Muscle layer of colon (tissue), 2 donors: ENCODE results near the gene ALK.
"Not testable (repeated sequence)": the region's sequence is repeated elsewhere in the genome, so short reads cannot be mapped to it uniquely, and the experiment has no call there.

ENCODE experiments used
- H3K27ac ChIP-seq: one replicate; pipeline ENCODE4 v1.7.0; 2013; ENCODE audit warnings: low read depth, mild to moderate bottlenecking, low read length, moderate library complexity
- H3K27me3 ChIP-seq, 2 donors: one replicate each; pipeline ENCODE4 v1.7.0; 2013; ENCODE audit warnings: low read length in 2 of 2, mild to moderate bottlenecking in 2 of 2; ENCODE audit not compliant: insufficient read depth in 2 of 2, control insufficient read depth in 1 of 2
- H3K36me3 ChIP-seq: one replicate; pipeline ENCODE4 v1.7.0; 2013; ENCODE audit warnings: mild to moderate bottlenecking, low read length; ENCODE audit not compliant: insufficient read depth
- H3K4me1 ChIP-seq: one replicate; pipeline ENCODE4 v1.7.0; 2013; ENCODE audit warnings: mild to moderate bottlenecking, low read length; ENCODE audit not compliant: insufficient read depth
- H3K4me3 ChIP-seq, 2 donors: one replicate each; pipeline ENCODE4 v1.7.0; 2013; ENCODE audit warnings: low read length in 2 of 2, low read depth in 1 of 2, mild to moderate bottlenecking in 1 of 2, moderate library complexity in 1 of 2
- H3K9ac ChIP-seq: one replicate; pipeline ENCODE4 v1.7.0; 2013; ENCODE audit warnings: low read length
- H3K9me3 ChIP-seq: one replicate; pipeline ENCODE4 v1.7.0; 2013; ENCODE audit warnings: mild to moderate bottlenecking, low read length
- donor health status: abdominal sarcoma.
- donor health status: Adenocarcinoma of cecum.

ALK gene

DNA sequence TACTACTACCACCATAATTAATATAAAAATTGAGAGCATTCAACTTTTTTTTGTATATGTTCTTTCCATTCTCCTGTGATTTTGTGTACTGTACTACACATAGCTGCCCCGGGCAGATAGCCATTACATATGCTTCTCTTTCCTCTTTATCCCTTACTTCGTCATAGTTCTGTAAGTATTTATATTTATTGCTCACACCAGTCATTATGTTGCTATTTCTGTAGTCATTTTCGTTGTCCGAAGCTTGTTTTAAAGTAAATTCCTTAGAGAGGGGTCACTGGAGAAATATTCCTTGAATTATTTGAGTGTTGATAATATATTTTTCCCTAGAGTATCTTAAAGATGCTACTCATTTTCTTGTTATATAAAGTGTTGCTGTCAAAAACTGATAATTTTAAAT, 662.2 kb downstream of the ALK start:
- Histone ChIP-seq H3K9me3 (no peaks in the 10 kb centered on the region), H3K4me1 (no peaks in the 10 kb centered on the region), H3K27me3 (no peaks in the 10 kb centered on the region), H3K36me3 (no peaks in the 10 kb centered on the region), H3K4me3 (no peak overlapping the region), H3K9ac (no peak overlapping the region), H3K27ac (no peak overlapping the region)

DNA sequence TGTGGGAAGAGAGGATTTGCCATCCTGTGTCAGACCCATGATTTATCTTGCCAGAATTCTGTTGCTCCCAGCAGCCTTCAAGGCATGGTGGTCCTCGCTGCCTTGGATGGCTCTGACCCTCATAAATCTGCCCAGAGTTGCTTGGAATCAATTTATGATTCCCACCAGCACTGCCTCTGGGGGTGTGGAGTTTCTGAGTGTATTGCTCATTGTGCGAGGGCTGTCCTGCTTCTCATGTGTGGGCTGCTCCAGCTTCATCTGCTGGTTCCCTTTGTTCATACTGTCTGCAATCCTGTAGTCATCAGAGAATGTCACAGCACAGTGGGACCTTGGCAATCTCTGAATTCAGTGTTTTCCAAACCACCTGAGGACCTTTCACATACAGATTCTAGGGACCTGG, 666.4 kb downstream of the ALK start:
- Histone ChIP-seq H3K4me1 (no peaks in the 10 kb centered on the region), H3K9ac (no peak overlapping the region), H3K36me3 (no peaks in the 10 kb centered on the region), H3K9me3 (no peaks in the 10 kb centered on the region), H3K4me3 (no peak overlapping the region), H3K27ac (no peak overlapping the region), H3K27me3 (no peaks in the 10 kb centered on the region)

DNA sequence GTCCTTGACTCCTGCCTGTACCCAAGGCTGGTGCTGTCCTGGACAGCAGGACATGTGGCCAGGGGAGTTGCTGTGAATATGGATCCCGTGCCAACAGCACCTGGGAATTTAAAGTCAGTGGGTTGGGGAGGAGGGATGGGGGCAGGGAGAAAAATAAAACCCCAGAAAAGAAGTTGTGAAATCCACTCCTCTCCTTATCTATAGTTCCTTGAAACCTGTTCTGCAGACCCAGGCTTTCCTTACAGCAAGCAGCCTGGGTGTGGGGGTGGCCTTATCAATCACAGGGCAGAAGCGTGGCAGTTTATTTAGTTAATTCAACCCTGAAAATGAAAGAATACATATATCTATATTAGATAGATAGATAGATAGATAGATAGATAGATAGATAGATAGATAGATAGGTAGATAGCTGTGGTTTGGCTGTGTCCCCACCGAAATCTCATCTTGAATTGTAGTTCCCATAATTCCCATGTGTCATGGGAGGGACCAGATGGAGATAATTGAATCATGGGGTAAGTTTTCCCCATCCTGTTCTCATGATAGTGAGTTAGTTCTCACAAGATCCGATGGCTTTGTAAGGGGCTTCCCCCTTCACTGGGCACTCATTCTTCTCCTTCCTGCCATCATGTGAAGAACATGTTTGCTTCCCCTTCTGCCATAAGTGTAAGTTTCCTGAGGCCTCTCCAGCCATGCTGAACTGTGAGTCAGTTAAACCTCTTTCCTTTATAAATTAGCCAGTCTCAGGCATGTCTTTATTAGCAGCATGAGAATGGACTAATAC, 667.7 kb downstream of the ALK start:
- H3K4me3 ChIP-seq, H3K4me1 ChIP-seq, H3K27ac ChIP-seq: not testable (repeated sequence)

DNA sequence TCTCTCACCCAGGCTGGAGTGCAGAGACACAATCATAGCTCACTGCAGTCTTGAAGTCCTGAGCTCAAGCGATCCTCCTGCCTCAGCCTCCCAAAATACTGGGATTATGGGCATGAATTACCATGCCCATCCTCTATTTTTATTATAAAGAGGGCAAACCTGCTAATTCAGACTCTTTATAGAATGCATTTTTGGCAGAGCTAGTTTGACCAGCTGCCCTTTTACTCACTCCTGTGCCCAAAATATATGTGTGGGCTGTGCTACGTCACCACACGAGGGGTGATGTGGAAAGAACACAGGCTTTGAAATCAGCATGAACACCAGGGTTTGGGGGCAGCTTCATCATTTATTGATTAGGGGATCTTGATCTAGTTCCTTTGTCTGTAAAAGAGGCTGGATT, 668.4 kb downstream of the ALK start:
- no peaks in the 10 kb centered on the region for H3K36me3 ChIP-seq
- H3K27ac ChIP-seq: no peak overlapping the region
- H3K9me3 ChIP-seq: no peaks in the 10 kb centered on the region
- no peak overlapping the region for H3K4me3 ChIP-seq
- no peak overlapping the region for H3K9ac ChIP-seq
- no peaks in the 10 kb centered on the region for H3K27me3 ChIP-seq
- H3K4me1 ChIP-seq: no peaks in the 10 kb centered on the region

More for the DNA sequence above, 667.7 kb downstream of the ALK start:
- not testable (repeated sequence) for H3K27me3 ChIP-seq, H3K9me3 ChIP-seq, H3K36me3 ChIP-seq, H3K9ac ChIP-seq

DNA sequence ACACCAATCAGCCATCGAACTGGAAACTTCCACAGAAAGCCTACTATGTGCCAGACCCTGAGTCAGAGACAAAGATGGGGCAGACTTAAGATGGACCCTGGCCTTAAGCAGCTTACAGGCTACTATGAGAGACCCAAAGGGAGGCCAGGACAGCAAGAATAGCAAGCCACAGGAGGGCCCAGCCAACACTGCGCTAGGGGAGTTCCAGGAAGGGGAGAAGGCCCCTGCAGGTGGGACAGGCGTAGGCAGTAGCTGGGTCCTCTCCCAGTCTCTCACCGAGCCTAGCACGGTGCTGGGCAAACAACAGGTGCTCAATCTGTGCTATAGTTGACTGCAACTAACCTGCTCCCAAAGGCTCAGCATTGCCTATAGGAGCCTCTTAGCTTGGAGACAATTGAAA, 670.0 kb downstream of the ALK start:
- Histone ChIP-seq H3K4me3 (no peak overlapping the region), H3K9me3 (no peaks in the 10 kb centered on the region), H3K9ac (no peak overlapping the region), H3K36me3 (no peaks in the 10 kb centered on the region), H3K4me1 (no peaks in the 10 kb centered on the region), H3K27me3 (no peaks in the 10 kb centered on the region), H3K27ac (no peak overlapping the region)

DNA sequence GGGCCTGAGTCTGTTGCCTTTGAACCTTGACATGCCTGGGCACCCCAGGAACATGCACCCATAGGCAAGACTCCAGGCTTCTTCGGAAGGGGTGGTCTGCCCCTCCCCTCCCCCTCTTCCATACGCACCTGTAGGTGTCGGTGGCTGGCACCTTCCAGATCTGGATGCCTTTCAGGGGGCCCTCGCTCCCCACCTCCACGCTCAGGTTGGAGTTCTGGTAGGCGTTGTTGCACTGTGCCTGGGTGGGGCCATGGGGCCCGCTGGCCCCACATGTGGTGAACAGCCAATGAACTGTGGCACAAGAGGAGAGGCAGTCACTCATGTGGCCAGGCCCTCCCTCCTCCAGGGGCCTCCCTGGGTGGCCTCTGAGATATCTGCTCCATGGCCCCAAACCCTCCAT, 670.4 kb downstream of the ALK start:
- Histone ChIP-seq H3K27me3 (no peaks in the 10 kb centered on the region), H3K27ac (no peak overlapping the region), H3K4me3 (no peak overlapping the region), H3K9me3 (no peaks in the 10 kb centered on the region), H3K4me1 (no peaks in the 10 kb centered on the region), H3K9ac (no peak overlapping the region), H3K36me3 (no peaks in the 10 kb centered on the region)

DNA sequence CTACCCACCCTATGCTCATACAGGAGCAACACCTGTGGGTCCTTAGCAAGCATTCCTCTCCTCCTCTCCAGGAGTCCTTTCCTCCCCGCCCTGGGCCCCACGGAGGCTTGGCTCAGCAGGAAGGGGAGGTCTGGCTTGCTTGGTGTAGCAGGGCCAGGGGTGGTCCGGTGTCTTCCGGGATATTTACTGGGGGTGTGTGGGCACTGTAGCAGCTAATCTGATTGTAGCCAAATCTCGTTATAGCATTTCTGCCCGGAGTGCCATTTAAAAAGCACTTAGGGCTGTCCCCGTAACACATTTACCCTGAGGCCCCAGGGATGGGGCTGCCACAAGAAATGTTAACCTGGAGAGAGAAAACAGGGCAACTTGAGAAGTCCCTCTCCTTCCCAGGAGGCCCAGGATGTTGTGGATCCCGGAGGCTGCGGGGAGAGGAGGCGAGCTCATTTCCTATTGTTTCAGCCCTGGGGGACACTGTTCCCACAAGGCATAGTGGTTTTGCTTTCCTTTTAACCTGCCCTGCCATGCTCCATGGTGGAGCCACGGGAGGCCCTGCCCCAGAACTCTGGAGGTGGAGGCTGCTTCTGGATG, 671.6 kb downstream of the ALK start:
- Histone ChIP-seq H3K4me3 (no peak overlapping the region), H3K36me3 (no peaks in the 10 kb centered on the region), H3K9ac (no peak overlapping the region), H3K27ac (no peak overlapping the region), H3K4me1 (no peaks in the 10 kb centered on the region), H3K9me3 (no peaks in the 10 kb centered on the region), H3K27me3 (no peaks in the 10 kb centered on the region)

DNA sequence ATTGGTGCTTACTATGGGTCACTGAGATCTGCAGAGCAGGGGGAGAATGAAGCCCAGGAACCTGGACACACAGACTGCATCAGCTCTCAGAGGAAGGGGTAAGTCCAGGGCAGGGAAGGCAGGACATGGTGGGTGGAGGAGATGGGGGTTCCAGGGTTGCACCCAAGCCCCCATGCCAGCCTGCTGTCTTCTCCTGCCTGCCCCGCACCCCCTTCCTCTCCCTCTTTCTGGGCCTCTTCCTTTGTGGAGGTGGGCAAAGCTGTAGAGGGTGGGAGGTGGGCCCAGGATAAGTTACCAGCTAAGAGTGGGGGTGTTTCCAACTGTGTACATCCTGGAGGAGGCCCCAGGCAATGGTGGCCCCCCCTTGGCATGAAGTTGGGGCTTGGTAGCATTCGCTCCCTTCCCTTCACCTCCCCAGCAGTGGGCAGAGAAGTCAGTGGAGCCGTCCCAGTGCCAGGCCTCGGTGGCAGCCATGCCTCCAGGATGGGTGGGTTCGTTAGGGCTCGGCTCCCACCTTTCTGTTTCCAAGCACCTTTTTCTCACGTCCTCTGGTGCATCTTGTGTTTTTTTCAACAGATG, 674.0 kb downstream of the ALK start:
- H3K9me3 ChIP-seq: no peaks in the 10 kb centered on the region
- H3K36me3 ChIP-seq: no peaks in the 10 kb centered on the region
- H3K9ac ChIP-seq: no peak overlapping the region
- no peaks in the 10 kb centered on the region for H3K27me3 ChIP-seq
- no peak overlapping the region for H3K27ac ChIP-seq
- H3K4me1 ChIP-seq: no peaks in the 10 kb centered on the region
- H3K4me3 ChIP-seq: no peak overlapping the region

DNA sequence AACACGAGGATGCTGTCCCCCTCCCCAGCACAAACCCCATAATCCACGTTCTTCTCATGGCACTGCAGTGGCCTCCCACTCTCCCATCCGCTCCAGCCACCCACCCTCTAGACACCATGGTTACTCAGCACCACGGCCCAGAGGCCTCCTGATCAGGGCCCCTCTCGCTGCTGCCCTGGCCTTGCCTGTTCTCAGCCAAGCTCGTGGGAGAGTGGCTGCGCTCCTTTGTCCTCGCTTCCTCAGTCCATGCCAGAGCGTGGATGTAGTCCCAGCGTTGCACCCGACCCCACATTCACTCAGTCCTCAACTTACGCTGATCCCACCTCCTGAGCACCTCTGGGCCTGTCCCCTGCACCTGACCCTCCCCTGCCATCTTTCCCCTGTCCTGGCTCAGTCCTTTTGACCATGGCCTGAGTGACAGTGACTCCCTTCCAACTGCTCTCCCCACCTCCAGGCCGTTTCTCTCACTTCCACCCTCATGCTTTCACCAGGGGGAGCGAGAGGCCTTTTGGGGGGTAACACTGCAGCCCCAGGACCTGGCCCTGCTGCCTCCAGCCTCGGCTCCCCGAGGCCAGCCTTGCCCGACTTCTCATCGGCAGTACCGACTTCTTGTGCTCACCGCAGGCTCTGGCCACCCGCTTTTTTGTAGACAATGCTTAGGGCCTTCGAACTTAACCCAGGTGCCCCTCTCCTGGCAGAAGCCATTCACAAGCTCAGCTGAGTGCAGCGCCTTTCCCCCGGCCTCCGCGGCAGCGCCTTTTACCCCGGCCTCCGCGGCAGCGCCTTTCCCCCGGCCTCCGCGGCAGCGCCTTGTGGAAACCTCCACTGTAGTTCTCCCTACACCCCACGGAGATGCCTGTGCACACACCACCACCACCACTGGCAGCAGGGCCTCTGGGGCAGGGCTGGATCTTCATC, 674.7 kb downstream of the ALK start:
- Histone ChIP-seq H3K36me3 (no peaks in the 10 kb centered on the region), H3K4me3 (no peak overlapping the region), H3K4me1 (no peaks in the 10 kb centered on the region), H3K9me3 (no peaks in the 10 kb centered on the region), H3K27ac (no peak overlapping the region), H3K27me3 (no peaks in the 10 kb centered on the region), H3K9ac (no peak overlapping the region)

DNA sequence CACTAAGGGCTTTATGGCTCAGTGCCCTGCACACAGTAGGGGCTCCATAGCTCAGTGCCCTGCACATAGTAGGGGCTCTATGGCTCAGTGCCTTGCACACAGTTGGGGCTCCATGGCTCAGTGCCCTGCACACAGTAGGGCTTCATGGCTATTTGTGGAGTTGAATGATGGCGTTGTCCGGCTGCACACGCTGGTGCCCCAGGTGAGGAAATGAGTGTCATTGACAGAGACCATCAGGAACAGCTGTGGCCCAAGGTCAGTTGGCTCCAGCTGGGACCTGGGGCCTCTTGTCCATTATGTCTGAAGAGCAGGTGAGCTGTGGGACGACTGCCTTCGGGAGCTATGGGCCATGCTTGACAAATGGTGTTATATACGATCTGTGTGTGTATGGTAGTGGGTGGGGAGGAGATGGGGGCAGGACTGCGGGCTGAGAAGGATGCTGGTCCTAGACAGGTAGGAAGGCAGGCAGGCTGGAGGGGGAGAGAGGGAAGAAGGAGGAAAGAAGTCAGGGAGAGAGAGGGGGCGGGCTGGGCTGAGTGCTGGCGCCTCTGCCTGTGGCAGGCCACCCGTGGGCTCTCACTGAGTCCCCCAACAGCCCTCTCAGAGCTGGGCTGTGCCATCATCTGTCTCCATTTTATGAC, 675.5 kb downstream of the ALK start:
- Histone ChIP-seq H3K36me3 (no peaks in the 10 kb centered on the region), H3K9me3 (no peaks in the 10 kb centered on the region), H3K4me1 (no peaks in the 10 kb centered on the region), H3K9ac (no peak overlapping the region), H3K27me3 (no peaks in the 10 kb centered on the region), H3K4me3 (no peak overlapping the region), H3K27ac (no peak overlapping the region)
